ENCODE results near the gene KLHL29. TPM values are rescaled to one million over a fixed set of nuclear protein-coding genes. Genes with fewer than 3 reads are reported as not detected.

KLHL29 gene
- total RNA-seq, 2 donors from 2014 or later: 2.0 to 2.9 TPM

DNA sequence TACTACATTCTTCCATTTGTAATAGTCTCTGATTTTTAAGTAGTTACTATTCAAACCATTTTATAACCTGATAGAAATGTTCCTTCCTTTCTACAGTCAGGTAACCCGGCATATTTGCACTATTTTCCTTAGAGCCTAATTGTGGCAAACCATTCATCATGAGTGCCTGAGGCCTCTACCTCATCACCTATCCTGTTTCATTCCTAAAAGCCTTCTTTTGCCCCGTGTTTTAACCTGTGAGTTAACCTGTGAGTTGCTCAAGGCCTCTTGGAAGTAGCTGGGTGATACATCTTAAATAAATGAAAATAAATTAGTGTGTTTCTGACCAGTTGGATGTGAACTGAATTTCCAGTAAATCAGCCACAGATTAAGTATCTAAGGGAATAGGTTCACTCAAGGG lies 6.5 kb upstream of the KLHL29 start:
- H3K27ac ChIP-seq: no peak overlapping the region
- H3K9me3 ChIP-seq: no peaks in the 10 kb centered on the region
- H3K4me1 ChIP-seq: no peaks in the 10 kb centered on the region
- intact Hi-C loops (cut with DNase I): no loop called here
- DNase-seq: no peak
- TF ChIP-seq, protein P1, sequence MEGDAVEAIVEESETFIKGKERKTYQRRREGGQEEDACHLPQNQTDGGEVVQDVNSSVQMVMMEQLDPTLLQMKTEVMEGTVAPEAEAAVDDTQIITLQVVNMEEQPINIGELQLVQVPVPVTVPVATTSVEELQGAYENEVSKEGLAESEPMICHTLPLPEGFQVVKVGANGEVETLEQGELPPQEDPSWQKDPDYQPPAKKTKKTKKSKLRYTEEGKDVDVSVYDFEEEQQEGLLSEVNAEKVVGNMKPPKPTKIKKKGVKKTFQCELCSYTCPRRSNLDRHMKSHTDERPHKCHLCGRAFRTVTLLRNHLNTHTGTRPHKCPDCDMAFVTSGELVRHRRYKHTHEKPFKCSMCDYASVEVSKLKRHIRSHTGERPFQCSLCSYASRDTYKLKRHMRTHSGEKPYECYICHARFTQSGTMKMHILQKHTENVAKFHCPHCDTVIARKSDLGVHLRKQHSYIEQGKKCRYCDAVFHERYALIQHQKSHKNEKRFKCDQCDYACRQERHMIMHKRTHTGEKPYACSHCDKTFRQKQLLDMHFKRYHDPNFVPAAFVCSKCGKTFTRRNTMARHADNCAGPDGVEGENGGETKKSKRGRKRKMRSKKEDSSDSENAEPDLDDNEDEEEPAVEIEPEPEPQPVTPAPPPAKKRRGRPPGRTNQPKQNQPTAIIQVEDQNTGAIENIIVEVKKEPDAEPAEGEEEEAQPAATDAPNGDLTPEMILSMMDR (IDR thresholded peaks at IDR 0.05): no peak
- H3K27me3 ChIP-seq: no peaks in the 10 kb centered on the region
- H3K9ac ChIP-seq (ENCODE audit: low read depth in 2 of 2, low read length in 2 of 2): no peak overlapping the region
- no peaks in the 10 kb centered on the region for H3K36me3 ChIP-seq
- no peak overlapping the region for H3K4me3 ChIP-seq

DNA sequence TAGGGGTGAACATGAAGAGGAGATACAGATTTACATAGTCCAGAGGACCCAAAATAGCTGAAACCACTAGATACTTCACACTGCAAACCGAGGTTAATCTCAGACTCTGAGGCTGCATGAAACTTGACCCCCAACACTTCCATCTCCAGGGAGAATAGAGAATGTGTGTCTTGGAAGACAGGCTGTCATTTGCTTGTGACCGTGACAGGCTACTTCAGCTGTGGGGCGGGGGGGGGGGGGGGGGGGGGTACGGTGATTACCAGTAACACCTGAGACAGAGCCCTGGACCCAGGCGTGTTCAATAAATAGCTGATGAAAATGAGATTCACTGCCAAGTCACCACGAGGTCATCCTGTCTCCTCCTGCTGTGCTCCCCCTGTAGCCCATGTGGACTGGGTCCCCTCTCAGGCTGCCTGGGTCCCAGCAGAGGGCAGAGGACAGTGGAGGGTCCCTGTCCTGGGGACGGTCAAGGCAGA lies 5.7 kb upstream of the KLHL29 start:
- intact Hi-C loops (cut with DNase I): no loop called here
- no peaks in the 10 kb centered on the region for H3K36me3 ChIP-seq
- H3K9ac ChIP-seq (ENCODE audit: low read depth in 2 of 2, low read length in 2 of 2): no peak overlapping the region
- TF ChIP-seq, protein P1 (IDR thresholded peaks at IDR 0.05): no peak
- no peaks in the 10 kb centered on the region for H3K4me1 ChIP-seq
- H3K27ac ChIP-seq: no peak overlapping the region
- no peaks in the 10 kb centered on the region for H3K27me3 ChIP-seq
- H3K9me3 ChIP-seq: no peaks in the 10 kb centered on the region
- H3K4me3 ChIP-seq: no peak overlapping the region
- no peak for DNase-seq

DNA sequence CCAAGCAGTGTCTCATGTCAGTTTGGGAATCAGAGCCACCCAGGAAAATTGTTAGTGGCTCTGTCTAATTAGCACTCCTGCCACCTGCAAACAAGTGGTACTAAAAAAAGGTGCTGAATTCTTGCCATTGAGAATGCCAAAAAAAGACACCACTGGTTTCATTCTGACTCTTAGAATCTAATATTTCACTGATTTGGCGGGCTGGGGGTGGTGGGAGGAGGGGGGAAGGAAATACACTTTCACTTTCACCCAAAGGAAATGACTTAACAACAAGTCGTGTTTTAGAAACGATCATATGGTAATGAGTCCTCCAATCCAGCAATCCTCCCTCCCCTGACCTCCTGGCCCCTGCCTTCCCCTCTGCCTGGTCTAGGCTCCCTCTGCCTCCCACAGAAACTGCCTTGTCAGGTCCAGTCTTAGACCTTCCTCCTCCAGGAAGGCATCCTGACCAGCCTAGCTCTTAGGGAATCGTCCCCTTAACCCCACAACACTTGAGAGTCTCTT lies 4.4 kb upstream of the KLHL29 start:
- intact Hi-C loops (cut with DNase I): loop anchor here (10.0 kb wide), 1 partner anchor 184 kb away; no protein-coding TSS in a partner anchor
- Histone ChIP-seq H3K27me3 (no peaks in the 10 kb centered on the region), H3K36me3 (no peaks in the 10 kb centered on the region), H3K4me3 (no peak overlapping the region), H3K9me3 (no peaks in the 10 kb centered on the region), H3K27ac (no peak overlapping the region), H3K9ac (ENCODE audit: low read depth in 2 of 2, low read length in 2 of 2) (peak overlapping the region in 1 of 2 donors; percentile 1), H3K4me1 (no peaks in the 10 kb centered on the region)
- TF ChIP-seq, protein P1 (IDR thresholded peaks at IDR 0.05): no peak
- DNase-seq: no peak

DNA sequence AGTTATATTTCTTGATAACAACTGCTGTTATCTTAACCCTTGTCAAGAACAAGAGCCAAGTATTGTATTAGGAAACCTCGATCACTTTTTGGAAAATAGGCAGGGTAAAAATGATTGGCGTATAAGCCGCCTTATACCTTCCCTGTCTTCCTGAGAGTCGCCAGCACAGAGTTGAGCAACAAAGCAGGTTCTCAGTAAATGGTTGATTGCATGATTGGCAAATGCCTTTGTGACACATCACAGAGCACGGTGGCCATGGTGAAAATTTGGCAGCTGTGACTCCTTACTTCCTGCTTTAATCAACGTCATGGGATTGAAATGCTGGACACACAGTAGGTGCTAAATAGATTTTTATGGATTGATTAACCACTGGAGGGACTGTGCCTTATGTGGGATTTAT lies 3.9 kb upstream of the KLHL29 start:
- no peak overlapping the region for H3K27ac ChIP-seq
- H3K27me3 ChIP-seq: no peaks in the 10 kb centered on the region
- no peaks in the 10 kb centered on the region for H3K4me1 ChIP-seq
- H3K9ac ChIP-seq (ENCODE audit: low read depth in 2 of 2, low read length in 2 of 2): no peak overlapping the region
- no peak overlapping the region for H3K4me3 ChIP-seq
- no peaks in the 10 kb centered on the region for H3K36me3 ChIP-seq
- no peak for DNase-seq
- no peaks in the 10 kb centered on the region for H3K9me3 ChIP-seq
- intact Hi-C loops (cut with DNase I): loop anchor here (10.0 kb wide), 1 partner anchor 184 kb away; no protein-coding TSS in a partner anchor
- TF ChIP-seq, protein P1 (IDR thresholded peaks at IDR 0.05): no peak

- TF ChIP-seq, protein P1 (IDR thresholded peaks at IDR 0.05): no peak
- Histone ChIP-seq H3K27ac (no peak overlapping the region), H3K9me3 (no peaks in the 10 kb centered on the region), H3K4me3 (no peak overlapping the region), H3K27me3 (peaks cover 3% of the 10 kb centered on the region), H3K9ac (ENCODE audit: low read depth in 2 of 2, low read length in 2 of 2) (no peak overlapping the region), H3K4me1 (no peaks in the 10 kb centered on the region), H3K36me3 (no peaks in the 10 kb centered on the region)
- no peak for DNase-seq
- intact Hi-C loops (cut with DNase I): loop anchor here (10.0 kb wide), 1 partner anchor 183 kb away; no protein-coding TSS in a partner anchor
Observed at GRCh38 chr2:23381485-23381884, 3.5 kb upstream of the KLHL29 start.

Data from colonic mucosa (tissue), 4 donors.